Midbrain (tissue), 1 donor: Measurements from ENCODE around the gene PGRMC1.
A peak's percentile ranks its signal among the peaks of the same experiment; 100 is the strongest.
"Not testable (repeated sequence)": the region's sequence is repeated elsewhere in the genome, so short reads cannot be mapped to it uniquely, and the experiment has no call there.

Experiments used
- DNase-seq: peaks from one replicate; lab custom pipeline; 2025; lab: John Stamatoyannopoulos, UW

Gene PGRMC1

GRCh38 chrX:119235051-119235511 is 1.0 kb upstream of the PGRMC1 start:
- DNase-seq: no peak

- DNase-seq: no peak
These were observed 807 bp downstream of the PGRMC1 start for GRCh38 chrX:119236623-119237561.

GRCh38 chrX:119237562-119237942 is 1.5 kb downstream of the PGRMC1 start:
- DNase-seq: no peak

GRCh38 chrX:119238557-119238956 is 2.5 kb downstream of the PGRMC1 start:
- no peak for DNase-seq

- no peak for DNase-seq
These were observed 4.3 kb downstream of the PGRMC1 start for GRCh38 chrX:119240356-119240755.

- no peak for DNase-seq
These were observed 11.6 kb downstream of the PGRMC1 start for GRCh38 chrX:119247702-119248101.

- no peak for DNase-seq
These were observed 13.8 kb downstream of the PGRMC1 start for GRCh38 chrX:119249891-119250290.

- no peak for DNase-seq
These were observed 15.3 kb downstream of the PGRMC1 start for GRCh38 chrX:119251386-119251785.

- DNase-seq: no peak
These were observed 16.6 kb downstream of the PGRMC1 start for GRCh38 chrX:119252716-119253115.

GRCh38 chrX:119266364-119266995 is 30.4 kb downstream of the PGRMC1 start:
- DNase-seq: peak; percentile 24

GRCh38 chrX:119267115-119267514 is 31.0 kb downstream of the PGRMC1 start:
- not testable (repeated sequence) for DNase-seq

- no peak for DNase-seq
These were observed 36.9 kb downstream of the PGRMC1 start for GRCh38 chrX:119272882-119273419.

GRCh38 chrX:119273420-119274192 is 37.5 kb downstream of the PGRMC1 start:
- DNase-seq: no peak

- not testable (repeated sequence) for DNase-seq
These were observed 46.3 kb downstream of the PGRMC1 start for GRCh38 chrX:119282347-119282746.

- no peak for DNase-seq
These were observed 52.9 kb downstream of the PGRMC1 start for GRCh38 chrX:119288890-119289393.

GRCh38 chrX:119290476-119290875 is 54.4 kb downstream of the PGRMC1 start:
- DNase-seq: no peak

GRCh38 chrX:119291246-119291645 is 55.2 kb downstream of the PGRMC1 start:
- DNase-seq: not testable (repeated sequence)

GRCh38 chrX:119292445-119292844 is 56.4 kb downstream of the PGRMC1 start:
- no peak for DNase-seq
